Glutamatergic neuron (in vitro differentiated cells): ENCODE results near the gene NUDT1. TPM values are rescaled to one million over a fixed set of nuclear protein-coding genes. Genes with fewer than 3 reads are reported as not detected.

Experiments used
- DNase-seq: peaks from one replicate; pipeline ENCODE4 v3.0.0; 2022
- H3K27ac Mint-ChIP-seq: one replicate; pipeline ENCODE4 v1.8.0; 2020; ENCODE audit warnings: mild to moderate bottlenecking, mixed read lengths, inconsistent platforms; ENCODE audit not compliant: unreplicated experiment
- H3K27me3 Mint-ChIP-seq: one replicate; pipeline ENCODE4 v1.8.0; 2020; ENCODE audit warnings: mild to moderate bottlenecking, moderate library complexity, mixed read lengths, inconsistent platforms; ENCODE audit not compliant: unreplicated experiment
- H3K36me3 Mint-ChIP-seq: one replicate; pipeline ENCODE4 v1.8.0; 2020; ENCODE audit warnings: mild to moderate bottlenecking, mixed read lengths, inconsistent platforms; ENCODE audit not compliant: unreplicated experiment
- H3K4me1 Mint-ChIP-seq: one replicate; pipeline ENCODE4 v1.8.0; 2020; ENCODE audit warnings: mild to moderate bottlenecking, low read depth, mixed read lengths, inconsistent platforms; ENCODE audit not compliant: unreplicated experiment
- H3K4me3 Mint-ChIP-seq: one replicate; pipeline ENCODE4 v1.8.0; 2020; ENCODE audit warnings: mild to moderate bottlenecking, mixed read lengths, inconsistent platforms; ENCODE audit not compliant: unreplicated experiment
- H3K9me3 Mint-ChIP-seq: one replicate; pipeline ENCODE4 v1.8.0; 2020; ENCODE audit warnings: mild to moderate bottlenecking, moderate library complexity, mixed read lengths, inconsistent platforms; ENCODE audit not compliant: unreplicated experiment
- total RNA-seq: library from RNA; stranded (reverse); fragmentation: NEBNext Ultra II Directional; extraction: Animal tissue kit (Norgen Biotek cat#: 25700); gene quantifications from one replicate; pipeline ENCODE4 v1.2.1, GENCODE V29; 2021; ENCODE audit not compliant: unreplicated experiment
- TF ChIP-seq, protein P1 (sequence below): fragments of 200-600 bp; sonication (generic); IDR thresholded peaks from one replicate; pipeline ENCODE4 v1.5.0; 2021; ENCODE audit not compliant: partially characterized antibody, unreplicated experiment

NUDT1 gene
- total RNA-seq, 1 donor from 2014 or later = 19.5 TPM

GRCh38 chr7:2217206-2217605 is 24.8 kb upstream of the NUDT1 start:
- DNase-seq = no peak
- H3K9me3 Mint-ChIP-seq = peaks cover 2% of the 10 kb centered on the region
- H3K36me3 Mint-ChIP-seq = peaks cover 7% of the 10 kb centered on the region
- H3K27ac Mint-ChIP-seq = no peak overlapping the region
- peaks cover 9% of the 10 kb centered on the region for H3K27me3 Mint-ChIP-seq
- TF ChIP-seq, protein P1, sequence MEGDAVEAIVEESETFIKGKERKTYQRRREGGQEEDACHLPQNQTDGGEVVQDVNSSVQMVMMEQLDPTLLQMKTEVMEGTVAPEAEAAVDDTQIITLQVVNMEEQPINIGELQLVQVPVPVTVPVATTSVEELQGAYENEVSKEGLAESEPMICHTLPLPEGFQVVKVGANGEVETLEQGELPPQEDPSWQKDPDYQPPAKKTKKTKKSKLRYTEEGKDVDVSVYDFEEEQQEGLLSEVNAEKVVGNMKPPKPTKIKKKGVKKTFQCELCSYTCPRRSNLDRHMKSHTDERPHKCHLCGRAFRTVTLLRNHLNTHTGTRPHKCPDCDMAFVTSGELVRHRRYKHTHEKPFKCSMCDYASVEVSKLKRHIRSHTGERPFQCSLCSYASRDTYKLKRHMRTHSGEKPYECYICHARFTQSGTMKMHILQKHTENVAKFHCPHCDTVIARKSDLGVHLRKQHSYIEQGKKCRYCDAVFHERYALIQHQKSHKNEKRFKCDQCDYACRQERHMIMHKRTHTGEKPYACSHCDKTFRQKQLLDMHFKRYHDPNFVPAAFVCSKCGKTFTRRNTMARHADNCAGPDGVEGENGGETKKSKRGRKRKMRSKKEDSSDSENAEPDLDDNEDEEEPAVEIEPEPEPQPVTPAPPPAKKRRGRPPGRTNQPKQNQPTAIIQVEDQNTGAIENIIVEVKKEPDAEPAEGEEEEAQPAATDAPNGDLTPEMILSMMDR = no peak
- H3K4me1 Mint-ChIP-seq = no peaks in the 10 kb centered on the region
- H3K4me3 Mint-ChIP-seq = no peak overlapping the region

- no peak for DNase-seq
- H3K36me3 Mint-ChIP-seq = peaks cover under 1% of the 10 kb centered on the region
- H3K9me3 Mint-ChIP-seq = peaks cover 2% of the 10 kb centered on the region
- H3K27ac Mint-ChIP-seq = no peak overlapping the region
- H3K4me3 Mint-ChIP-seq = no peak overlapping the region
- H3K4me1 Mint-ChIP-seq = no peaks in the 10 kb centered on the region
- TF ChIP-seq, protein P1 = no peak
- peaks cover 9% of the 10 kb centered on the region for H3K27me3 Mint-ChIP-seq
Measured at GRCh38 chr7:2217716-2218443, 24.1 kb upstream of the NUDT1 start.

DNA sequence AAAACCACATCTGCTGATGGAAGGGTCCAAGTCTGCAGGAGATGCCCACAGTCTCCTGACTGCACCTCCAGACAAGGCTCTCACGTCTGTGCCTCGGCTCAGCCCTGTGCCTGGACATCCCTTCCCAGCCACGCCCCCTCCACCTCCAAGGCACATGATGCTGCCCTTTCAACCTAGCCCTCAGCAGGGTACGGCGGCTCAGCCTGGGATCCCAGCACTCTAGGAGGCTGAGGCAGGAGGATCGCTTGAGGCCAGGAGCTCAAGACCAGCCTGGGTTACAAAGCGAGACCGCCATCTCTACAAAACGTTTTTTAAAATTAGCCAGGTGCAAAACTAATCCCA is 23.6 kb upstream of the NUDT1 start:
- Mint-ChIP-seq H3K27me3 (peaks cover 9% of the 10 kb centered on the region), H3K4me3 (no peak overlapping the region), H3K27ac (no peak overlapping the region), H3K9me3 (peaks cover 2% of the 10 kb centered on the region), H3K4me1 (no peaks in the 10 kb centered on the region), H3K36me3 (no peaks in the 10 kb centered on the region)
- TF ChIP-seq, protein P1 = no peak
- no peak for DNase-seq

GRCh38 chr7:2219136-2219535 is 22.9 kb upstream of the NUDT1 start:
- DNase-seq = no peak
- H3K9me3 Mint-ChIP-seq = peaks cover 2% of the 10 kb centered on the region
- H3K36me3 Mint-ChIP-seq = no peaks in the 10 kb centered on the region
- TF ChIP-seq, protein P1 = no peak
- no peaks in the 10 kb centered on the region for H3K4me1 Mint-ChIP-seq
- no peak overlapping the region for H3K4me3 Mint-ChIP-seq
- H3K27me3 Mint-ChIP-seq = peaks cover 9% of the 10 kb centered on the region
- no peak overlapping the region for H3K27ac Mint-ChIP-seq

DNA sequence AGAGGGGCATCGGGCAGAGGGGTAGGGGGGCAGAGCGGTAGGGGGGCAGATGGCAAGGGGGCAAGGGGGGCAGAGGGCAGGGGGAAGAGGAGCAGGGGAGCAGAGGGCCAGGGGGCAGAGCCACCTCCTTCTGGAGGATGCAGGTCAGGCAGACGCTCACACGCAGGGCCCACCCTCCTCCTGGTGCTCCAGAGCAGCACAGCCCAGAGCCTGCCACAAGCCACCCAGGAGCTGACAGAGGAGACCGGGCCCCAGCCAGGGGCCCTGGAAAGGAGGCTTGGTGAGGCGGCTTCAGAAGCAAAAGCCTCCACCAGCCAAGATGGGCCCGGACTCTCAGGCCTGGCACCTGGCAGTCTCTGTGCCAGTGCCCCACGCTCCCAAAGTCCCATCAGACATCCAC is 22.4 kb upstream of the NUDT1 start:
- TF ChIP-seq, protein P1 = no peak
- H3K4me1 Mint-ChIP-seq = no peaks in the 10 kb centered on the region
- H3K9me3 Mint-ChIP-seq = peaks cover 2% of the 10 kb centered on the region
- H3K27ac Mint-ChIP-seq = no peak overlapping the region
- peaks cover 9% of the 10 kb centered on the region for H3K27me3 Mint-ChIP-seq
- no peak overlapping the region for H3K4me3 Mint-ChIP-seq
- no peak for DNase-seq
- no peaks in the 10 kb centered on the region for H3K36me3 Mint-ChIP-seq
